GM19455 (cell line): ENCODE results near the gene SDK2.

Experiments
- ATAC-seq: cut with Tn5 transposase; IDR thresholded peaks from one replicate; pipeline ENCODE4 v1.9.1; 2021; ENCODE audit not compliant: unreplicated experiment

Gene SDK2

DNA sequence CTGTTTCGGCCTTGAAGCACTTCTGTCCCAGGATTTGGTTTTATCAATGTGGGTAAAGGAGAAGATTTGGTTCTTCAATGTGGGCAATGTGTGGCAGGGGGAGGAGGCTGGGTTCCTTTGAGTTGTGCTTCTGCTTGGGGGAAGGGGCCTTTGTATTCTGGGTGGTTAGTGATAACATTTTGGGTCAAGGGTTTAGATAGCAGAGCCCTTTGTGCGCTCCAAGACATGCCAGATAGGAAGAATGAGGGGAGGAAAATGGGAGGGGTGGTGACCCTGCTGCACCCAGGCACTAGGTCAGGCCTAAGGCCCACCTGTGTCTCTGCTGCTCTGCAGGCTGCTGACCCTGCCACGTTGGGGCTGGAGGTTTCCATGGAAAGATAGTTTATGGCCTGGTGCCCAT is 292.5 kb downstream of the SDK2 start:
- no peak for ATAC-seq

DNA sequence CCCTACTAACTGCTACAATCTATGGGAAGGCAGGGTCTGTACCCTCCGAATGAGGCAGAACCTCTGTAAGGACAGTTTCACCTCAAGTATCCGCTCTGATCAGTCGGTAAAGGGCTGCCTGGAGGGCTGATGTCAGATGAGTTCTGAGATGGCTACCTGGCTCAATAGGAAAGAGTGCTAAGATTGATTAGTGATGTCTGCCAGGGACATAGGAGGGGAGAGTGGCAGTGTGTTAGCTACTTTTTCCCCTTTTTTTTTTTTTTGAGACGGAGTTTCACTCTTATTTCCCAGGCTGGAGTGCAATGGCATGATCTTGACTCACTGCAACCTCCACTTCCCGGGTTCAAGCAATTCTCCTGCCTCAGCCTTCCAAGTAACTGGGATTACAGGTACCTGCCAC is 293.4 kb downstream of the SDK2 start:
- no peak for ATAC-seq

DNA sequence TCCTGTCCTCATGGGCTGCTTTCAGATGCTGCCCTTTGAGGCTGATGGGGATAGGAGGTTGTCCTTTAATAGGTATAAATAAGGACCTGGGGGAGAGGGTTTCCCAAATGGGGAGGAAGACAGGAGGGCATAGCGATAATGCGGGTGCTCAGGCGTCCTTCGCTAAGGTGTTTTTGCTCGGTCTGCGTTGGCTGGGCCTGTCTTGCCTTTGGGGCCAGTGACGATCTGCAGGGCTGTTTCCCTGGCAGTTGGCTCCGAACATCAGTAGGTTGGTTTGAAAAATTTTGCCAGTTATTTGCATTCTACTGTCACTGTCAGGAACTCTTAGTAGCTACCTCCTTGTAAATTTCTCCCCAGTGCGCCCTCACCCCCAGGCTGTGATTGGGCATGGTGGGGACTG is 294.6 kb downstream of the SDK2 start:
- ATAC-seq: no peak

DNA sequence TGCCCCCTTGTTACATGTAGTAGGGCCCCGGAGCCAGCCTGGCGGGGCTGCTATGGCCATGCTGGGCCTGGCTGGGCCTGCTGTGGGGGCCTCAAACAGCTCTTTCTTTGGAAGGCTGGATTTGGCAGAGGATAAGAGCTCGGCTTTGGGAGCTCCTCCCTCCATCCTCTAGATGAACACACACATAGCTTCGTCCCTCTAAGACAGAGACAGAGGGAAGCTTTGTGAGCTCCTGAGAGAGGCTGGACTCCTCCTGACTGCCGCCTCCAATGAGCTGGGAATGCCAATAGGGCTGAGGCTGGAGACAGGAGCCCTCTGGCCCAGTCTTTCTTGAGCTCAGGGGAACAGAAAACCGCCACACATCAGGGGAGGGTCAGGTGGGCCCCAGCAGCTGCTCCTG is 295.1 kb downstream of the SDK2 start:
- no peak for ATAC-seq

DNA sequence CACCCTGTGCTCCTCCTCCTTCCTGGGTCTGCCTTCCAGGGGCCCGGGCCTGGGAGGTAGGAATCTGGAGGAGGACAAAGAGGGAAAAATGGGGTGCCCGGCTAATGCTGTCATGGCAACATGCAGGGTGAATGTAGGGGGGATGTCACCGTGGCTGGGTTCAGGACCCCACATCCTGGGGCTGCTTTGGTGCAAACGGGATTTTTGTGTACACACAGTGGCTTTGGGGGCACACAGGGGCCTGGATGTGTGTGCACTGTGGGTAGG is 295.5 kb downstream of the SDK2 start:
- ATAC-seq: no peak

DNA sequence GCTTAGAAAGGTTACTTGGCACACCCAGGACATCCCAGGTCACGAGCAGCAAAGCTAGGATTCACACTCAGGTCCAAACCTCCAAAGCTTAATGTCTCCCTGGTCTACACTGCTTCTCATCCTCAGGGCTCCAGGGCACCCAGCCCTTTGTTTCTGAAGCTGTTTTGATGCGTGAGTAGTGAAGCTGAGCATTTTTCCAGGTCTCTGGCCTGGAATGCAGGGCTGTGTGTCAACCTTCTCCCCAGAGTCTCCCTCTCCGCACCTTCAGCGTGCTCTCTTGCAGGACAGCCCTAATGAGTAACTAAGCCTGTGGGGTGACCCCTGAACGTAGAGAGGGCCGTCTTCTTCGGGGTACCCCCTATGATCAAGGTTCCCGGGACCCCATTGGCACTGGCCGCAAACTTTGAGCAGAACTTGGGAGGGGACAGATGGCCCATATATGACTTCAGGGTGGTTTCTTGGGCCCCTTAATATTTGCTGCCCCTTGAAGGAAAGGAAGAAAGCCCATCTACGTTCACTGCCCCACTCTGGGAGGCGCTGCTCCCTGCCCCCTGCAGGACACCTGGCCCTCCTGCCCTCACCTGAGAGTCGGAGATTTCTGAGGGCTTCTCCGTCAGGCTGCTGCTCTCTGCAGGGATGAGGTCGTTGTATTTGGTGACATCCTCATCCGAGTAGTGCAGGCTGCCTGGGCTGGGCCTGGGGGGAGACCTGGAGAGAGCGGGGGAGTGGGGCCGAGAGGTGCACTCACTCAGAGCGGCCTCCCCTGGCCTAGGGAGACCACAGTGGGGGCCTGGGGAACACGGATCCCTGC is 296.0 kb downstream of the SDK2 start:
- ATAC-seq: no peak

DNA sequence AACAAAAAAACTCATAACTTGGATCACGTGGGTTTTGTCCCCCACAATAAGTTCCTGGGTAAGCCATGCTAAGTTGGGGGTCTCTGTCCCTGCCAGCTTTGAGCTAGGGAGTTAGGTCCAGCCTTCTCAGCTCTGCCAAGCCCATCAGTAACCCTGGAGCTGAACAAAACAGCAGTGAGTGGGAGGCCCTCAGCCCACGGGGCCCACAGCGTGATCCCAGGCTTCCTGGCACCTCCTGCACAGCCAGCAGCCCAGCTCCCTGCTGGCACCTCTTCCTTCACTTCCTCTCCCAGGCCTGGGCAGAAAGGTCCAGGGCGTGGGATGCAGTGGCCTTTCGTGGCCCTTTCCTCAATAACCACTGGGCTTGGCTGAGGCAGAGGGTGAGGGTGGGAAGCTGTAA is 296.9 kb downstream of the SDK2 start:
- ATAC-seq: no peak

DNA sequence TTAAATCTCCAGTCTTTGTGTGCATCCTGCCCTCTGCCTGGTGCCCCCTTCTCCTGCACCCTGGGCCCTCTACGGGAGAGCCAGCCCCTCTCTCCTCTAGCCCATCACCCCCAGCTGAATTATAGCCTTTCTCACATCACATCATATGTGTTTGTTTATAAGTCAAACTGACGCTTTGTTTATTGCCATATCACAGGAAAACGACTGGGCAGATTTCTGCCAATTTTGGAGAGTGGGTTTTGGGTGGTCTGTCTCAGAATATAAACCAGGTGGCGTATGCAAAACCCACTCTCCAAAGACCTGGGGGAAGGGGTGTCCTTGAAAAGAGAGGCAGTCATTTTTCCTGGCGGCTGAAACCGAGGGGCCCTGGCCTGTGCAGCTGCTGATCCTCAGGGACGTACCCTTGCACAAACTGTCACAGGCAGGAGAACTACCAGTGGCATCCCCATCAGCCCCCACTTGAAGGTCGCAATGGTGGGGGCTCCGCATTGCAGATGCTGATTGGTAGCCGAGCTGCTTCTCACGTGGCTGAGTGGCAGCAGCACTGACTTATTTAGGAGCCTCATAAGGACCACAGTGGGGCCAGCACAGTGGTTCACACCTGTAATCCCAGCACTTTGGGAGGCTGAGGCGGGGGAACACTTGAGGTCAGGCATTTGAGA is 297.6 kb downstream of the SDK2 start:
- no peak for ATAC-seq

DNA sequence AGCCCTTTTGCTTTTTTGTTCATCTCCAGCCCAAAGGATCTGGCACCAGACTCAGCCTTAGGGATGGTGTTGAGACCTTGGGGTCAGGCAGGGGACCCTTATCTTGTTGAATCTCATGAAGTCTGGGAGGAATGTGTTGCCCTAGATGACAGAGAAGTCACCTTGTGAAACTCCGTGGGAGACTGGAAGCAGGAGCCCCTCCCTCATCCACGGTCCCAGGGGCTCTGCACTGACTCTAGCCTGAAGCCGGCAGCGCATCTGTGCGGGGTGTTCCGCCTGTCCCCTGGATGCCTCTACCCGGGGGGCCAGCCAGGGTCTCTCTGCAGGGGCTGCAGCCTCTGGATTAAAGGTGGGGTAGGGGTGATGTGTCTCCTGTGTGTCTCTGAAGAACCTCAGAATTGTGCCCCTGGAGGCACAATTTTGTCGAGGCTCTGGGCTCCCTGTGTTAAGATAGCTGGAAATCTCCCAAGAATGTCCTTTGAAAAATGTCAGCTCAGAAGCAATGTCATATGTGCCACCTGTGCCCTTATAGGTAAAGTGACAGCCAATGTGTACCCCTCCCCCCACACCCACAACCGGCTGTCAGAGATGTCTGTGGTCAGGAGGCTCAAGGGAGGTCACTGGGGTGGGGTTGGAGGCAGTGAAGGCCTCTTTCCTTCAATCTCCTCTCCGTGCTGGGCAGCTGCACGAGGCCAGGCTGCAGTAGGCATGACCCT is 300.3 kb downstream of the SDK2 start:
- ATAC-seq: no peak

DNA sequence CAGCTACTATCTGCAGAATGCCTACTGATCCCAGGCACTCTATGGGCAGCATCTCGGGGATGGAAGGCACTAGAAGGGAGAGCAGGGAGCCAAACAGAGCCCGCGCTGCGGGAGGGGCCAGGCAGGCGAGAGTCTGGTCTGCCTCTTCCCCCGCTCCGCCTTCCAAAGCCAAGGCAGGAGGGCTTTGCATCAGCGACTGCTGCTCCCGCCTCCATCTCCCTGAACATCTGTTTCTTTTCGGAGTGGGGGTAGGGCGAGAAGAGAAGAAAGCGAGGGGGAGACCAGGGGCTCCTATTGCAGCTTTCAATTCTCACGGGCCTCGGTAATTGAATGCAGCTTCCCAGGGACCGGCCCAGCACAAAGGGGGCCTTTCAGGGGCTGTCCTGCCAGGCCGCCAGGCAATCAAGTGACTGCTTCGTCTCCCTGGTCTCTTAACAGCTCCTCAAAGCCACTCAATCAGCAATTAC is 301.0 kb downstream of the SDK2 start:
- no peak for ATAC-seq

DNA sequence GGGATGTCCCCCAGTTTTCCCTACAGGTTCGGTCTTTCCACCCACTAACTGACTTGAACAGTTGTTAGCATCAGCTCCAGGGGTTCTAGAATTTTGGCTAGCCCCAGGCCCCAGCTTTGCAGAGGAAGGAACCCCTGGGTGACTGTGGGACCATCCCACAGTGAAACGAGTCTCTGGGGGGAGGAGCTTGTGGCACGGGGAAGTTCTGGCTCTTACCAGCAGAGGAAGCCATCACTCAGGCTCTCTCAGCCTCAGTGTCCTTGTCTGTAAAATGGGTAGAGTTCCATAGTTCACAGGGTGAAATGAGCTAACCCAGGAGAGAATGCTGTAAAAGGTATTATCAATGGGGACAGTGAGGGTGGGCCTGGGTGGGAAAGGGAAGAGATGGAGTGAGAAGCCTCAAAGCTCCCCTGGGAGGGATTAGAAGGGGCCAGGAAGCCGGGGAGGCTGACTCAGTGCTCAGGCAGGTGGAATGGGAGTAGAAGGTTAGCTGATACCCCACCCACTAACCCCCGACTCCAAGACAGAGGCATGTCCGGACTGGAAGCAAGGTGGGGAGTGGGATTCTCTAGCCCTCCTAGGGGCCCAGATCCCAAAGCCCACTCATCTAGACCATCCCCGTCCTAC is 301.6 kb downstream of the SDK2 start:
- no peak for ATAC-seq

DNA sequence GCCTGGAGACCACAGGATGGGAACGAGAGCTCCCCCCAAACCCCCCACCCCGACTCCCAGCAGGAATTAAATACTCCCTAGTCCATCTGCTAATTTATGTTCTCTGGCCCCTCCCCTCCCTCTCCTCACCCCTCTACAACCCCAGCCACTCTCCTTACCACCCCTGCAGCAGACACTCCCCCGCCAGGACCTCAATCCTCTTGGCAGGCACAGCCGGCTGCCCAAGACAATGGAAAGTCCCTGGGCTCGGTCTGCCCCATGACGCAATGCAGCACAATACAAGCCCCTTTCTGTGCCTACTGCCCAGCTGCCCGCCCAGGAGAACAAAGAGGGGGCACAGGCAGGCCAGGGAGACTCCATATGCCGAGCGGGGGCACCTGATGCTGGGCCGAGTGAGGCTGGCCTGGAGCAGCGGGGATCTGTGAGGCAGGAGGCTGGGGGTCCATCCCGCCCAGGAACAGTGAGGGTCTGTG is 302.2 kb downstream of the SDK2 start:
- ATAC-seq: no peak

DNA sequence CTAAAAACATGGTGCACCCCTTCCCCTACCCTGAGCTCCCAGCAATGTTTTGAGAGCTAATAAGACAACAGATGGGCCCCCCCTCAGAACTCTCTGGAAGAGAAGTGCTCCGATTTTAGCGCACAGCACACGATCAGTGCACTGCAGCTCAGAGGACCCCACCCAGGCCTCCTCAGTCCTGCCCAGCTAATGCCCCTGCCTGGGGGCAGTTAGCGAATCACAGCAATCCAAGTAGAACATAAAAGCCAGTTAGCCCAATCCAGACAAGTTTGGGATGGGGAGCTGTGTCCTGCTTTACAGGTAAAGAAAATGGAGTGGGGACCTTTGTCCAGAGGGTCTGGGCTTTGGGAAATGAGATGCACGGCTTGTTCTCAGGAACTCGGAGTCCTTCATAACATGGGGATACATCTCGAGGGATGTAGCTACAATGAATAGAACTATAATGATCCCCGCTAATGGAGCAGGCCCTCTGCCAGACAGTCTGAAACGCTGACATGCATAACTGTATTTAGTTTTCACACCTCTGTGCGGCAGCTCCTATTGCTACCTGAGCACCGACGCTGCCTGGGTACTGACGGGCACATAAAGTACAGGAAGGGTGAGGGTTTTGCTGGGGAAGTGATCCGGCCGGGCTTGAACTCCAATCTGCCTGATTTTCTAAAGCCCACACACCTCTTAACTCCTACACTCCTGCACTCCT is 302.7 kb downstream of the SDK2 start:
- ATAC-seq: no peak

DNA sequence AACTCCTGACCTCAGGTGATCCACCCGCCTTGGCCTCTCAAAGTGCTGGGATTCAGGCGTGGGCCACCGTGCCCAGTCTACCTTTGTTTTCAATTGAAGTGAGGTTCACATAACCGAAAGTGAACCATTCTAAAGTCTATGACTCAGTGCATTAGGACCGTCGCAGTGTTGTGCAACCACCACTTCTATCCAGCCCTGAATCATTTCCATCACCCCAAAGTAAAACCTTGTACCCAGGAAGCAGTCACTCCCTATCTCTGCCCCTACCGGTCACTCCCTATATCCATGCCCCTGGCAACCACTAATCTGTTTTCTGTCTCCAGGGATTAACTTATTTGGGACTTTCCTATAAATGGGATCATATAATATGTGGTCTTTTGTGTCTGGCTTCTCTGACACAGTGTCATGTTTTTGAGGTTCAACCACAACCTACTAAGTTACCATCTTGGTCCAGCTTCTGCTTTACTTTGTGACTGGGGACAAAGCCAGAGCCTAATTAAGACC is 304.1 kb downstream of the SDK2 start:
- ATAC-seq: no peak

DNA sequence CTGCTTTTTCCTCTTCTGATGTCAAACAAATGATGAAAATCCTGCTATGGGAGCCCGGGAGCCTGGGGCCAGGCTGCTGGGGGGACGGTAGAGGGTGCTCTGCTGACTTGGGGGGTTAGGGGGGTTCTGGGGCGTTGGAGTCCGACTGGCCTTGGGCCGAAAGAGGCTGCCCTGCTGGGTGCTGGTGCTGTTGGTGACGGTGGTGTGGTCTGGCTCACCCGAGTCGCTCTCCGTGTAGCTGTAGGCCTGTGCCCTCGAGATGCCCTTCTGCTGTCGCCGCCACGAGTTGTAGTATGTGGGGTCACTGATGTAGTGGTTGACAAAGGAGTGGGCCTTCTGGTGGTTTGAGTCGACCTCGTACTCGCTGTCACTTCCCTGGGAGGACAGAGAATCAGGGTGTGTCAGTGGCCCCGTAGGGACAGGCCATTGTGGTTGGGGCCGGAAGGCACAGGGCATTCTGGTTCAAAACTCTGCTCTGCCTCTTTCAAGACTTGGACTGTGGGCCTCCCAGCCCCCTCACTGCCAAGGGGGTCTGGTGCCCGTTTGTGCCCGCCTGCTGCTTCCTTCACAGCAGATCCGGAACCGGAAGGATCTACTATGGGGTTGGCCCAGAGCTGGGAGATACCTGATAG is 305.6 kb downstream of the SDK2 start:
- ATAC-seq: no peak

DNA sequence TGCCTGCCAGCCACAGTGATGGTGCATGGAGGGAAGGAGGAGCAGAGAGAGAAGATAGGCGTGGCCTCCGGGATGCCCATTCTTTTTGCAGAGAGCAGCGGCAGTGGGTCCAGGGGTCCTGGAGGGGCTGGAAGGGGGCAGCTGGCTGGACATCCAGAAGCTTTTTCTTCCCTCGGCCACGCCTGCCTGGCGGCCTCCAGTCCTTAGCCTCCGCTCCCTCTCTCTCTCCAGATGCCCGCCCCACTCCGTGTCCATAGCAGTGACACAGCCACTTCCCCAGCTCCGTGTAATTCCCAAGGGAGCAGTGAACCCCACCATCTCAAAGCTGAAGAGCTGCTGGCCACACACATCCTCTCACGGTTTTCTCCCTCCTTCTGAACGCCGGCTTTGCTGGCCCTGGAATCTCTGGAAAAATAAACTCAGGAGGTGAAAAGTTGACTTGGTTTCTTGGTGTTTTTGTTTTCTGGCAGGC is 306.2 kb downstream of the SDK2 start:
- ATAC-seq: no peak

DNA sequence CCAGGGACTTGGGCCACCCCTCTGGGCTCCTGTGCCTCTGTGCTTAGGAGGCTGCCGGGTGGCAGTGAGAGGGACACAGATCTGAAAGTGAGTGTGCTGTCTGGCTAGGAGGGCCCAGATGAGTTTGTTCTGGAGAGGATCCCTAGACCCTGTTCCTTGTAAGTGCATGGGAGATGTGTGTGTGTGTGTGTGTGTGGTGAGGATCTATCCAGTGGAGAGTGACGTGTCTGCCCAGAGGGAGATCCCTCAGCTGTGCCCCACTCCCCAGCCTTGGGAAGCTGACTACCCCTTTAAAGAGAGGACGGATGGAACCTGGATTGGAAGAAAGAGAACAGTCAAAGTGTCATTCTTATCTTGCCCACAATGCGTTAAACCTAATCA is 306.9 kb downstream of the SDK2 start:
- ATAC-seq: no peak

DNA sequence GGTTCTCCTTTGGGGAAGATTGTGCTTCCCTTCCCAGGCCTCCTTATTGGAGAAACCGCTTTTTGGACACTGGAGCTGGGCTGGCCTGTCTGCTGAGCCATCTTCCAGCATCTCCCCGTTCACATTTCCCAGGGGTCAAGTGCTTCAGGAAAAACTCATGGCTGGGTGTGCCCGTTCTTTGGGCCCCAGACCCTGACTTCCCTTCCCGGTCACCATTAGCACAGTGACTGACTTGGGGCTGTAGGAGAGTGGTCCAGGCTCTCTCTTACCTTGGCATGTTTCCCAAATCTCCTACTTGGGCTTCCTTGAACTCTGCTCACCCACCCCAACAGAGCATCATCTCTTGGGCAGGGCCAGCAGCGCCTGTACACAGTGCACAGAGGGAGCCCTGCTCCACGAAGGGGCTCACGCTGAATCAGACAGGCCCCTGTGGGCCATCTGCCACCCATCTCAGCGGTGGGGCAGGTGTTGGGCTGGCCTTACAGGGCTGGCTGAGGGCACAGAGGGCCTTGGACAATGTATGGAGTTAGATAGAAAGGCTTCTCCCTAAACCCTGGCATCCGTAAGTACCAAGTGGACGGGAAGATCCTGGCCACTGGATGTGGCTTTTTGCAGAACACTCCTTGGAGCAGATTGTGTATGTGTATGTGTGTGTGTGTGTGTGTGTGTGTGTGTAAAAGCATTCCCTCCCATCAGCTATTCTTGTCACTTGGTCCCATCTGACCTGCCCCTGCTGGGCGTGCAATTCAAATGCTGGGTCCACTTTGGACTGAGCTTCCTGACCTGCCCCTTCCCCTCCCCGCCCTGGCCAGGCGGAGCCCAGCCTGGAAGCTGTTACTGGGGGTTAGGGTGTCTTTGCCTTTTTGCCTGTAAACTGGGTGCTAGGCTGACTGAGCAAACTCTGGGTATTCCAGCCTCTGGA is 307.6 kb downstream of the SDK2 start:
- no peak for ATAC-seq
